CD4-positive, CD25-positive, alpha-beta regulatory T cell (primary cell): ENCODE measurements around the gene ZNF213. TPM values are rescaled to one million over a fixed set of nuclear protein-coding genes. Genes with fewer than 3 reads are reported as not detected.
A peak's percentile ranks its signal among the peaks of the same experiment; 100 is the strongest.

Experiments used
- ATAC-seq, 2 donors: fragments of 150-1000 bp; cut with Tn5 transposase; one replicate each; pipeline ENCODE4 v1.10.0; 2021; ENCODE audit warnings: low read depth in 2 of 2, moderate number of reproducible peaks in 2 of 2, moderate library complexity in 1 of 2
- DNase-seq, 3 donors: peaks; one replicate each; pipeline versions ENCODE4 v3.0.0 to v3.0.0-alpha.2; 2012 to 2022; ENCODE audit warnings: mixed read lengths in 1 of 3
- H3K27ac ChIP-seq: one replicate; pipeline ENCODE4 v1.7.0; 2013; ENCODE audit warnings: mild to moderate bottlenecking, low read length; ENCODE audit not compliant: insufficient read depth, poor library complexity, severe bottlenecking
- H3K27me3 ChIP-seq: one replicate; pipeline ENCODE4 v1.7.0; 2013; ENCODE audit warnings: low read length; ENCODE audit not compliant: control insufficient read depth, insufficient read depth
- H3K36me3 ChIP-seq: one replicate; pipeline ENCODE4 v1.7.0; 2013; ENCODE audit warnings: mild to moderate bottlenecking, low read length, moderate library complexity; ENCODE audit not compliant: control insufficient read depth, insufficient read depth
- H3K4me1 ChIP-seq: 2 replicates; pipeline ENCODE4 v1.7.0; 2013; ENCODE audit warnings: mild to moderate bottlenecking, low read length; ENCODE audit not compliant: insufficient read depth, control insufficient read depth, poor library complexity, severe bottlenecking
- H3K4me3 ChIP-seq: one replicate; pipeline ENCODE4 v1.7.0; 2013; ENCODE audit warnings: low read depth, mild to moderate bottlenecking, low read length, moderate library complexity
- H3K9me3 ChIP-seq, 2 experiments: 1 replicate in 1 of 2; 2 replicates in 1 of 2; pipeline ENCODE4 v1.7.0; 2013; ENCODE audit warnings: low read length in 2 of 2, mild to moderate bottlenecking in 1 of 2, moderate library complexity in 1 of 2; ENCODE audit not compliant: control insufficient read depth in 2 of 2
- H3K27ac Mint-ChIP-seq, 3 donors: one replicate each; pipeline ENCODE4 v1.8.0; 2020 to 2022; ENCODE audit warnings: mild to moderate bottlenecking in 3 of 3, mixed read lengths in 3 of 3, moderate library complexity in 2 of 3
- H3K27me3 Mint-ChIP-seq: one replicate; pipeline ENCODE4 v1.8.0; 2022; ENCODE audit warnings: mild to moderate bottlenecking, mixed read lengths
- H3K36me3 Mint-ChIP-seq: one replicate; pipeline ENCODE4 v1.8.0; 2020; ENCODE audit warnings: mixed read lengths
- H3K4me1 Mint-ChIP-seq, 4 donors: one replicate each; pipeline ENCODE4 v1.8.0; 2020 to 2022; ENCODE audit warnings: mixed read lengths in 4 of 4, mild to moderate bottlenecking in 1 of 4
- H3K4me3 Mint-ChIP-seq, 4 donors: one replicate each; pipeline ENCODE4 v1.8.0; 2020 to 2022; ENCODE audit warnings: mild to moderate bottlenecking in 4 of 4, mixed read lengths in 4 of 4, moderate library complexity in 3 of 4
- H3K9me3 Mint-ChIP-seq, 7 donors: one replicate each; pipeline ENCODE4 v1.8.0; 2020 to 2022; ENCODE audit warnings: mixed read lengths in 7 of 7, mild to moderate bottlenecking in 3 of 7, moderate library complexity in 2 of 7
- polyA plus RNA-seq, 4 donors: library from polyadenylated mRNA; unstranded; fragments of 300-500 nt; fragmentation: Illumina TruSeq; gene quantifications; one replicate each; pipeline ENCODE4 v1.2.3, GENCODE V29; 2021
- total RNA-seq: library from RNA; stranded (reverse); gene quantifications from one replicate; pipeline ENCODE4 v1.2.3, GENCODE V29; 2022

The ZNF213 gene
- total and polyA plus RNA-seq, 5 donors from 2014 or later = 1.9 to 3.8 (median 2.2) TPM

GRCh38 chr16:3149630-3150345 is 15.0 kb downstream of the ZNF213 start:
- peak overlapping the region; percentile 48 for H3K4me3 ChIP-seq
- H3K27ac Mint-ChIP-seq = peak overlapping the region; percentile 8 to 93 (median 69)
- H3K27me3 ChIP-seq = peaks cover 2% of the 10 kb centered on the region
- H3K27ac ChIP-seq = peak overlapping the region; percentile 51
- peaks cover 13 to 33% (median 20%) of the 10 kb centered on the region in 4 donors for H3K4me1 Mint-ChIP-seq
- peak overlapping the region; percentile 87 to 92 (median 89) for H3K4me3 Mint-ChIP-seq
- peaks cover 0 to 12% (median 5%) of the 10 kb centered on the region in 7 donors for H3K9me3 Mint-ChIP-seq
- no peaks in the 10 kb centered on the region for H3K36me3 ChIP-seq
- peaks cover 26% of the 10 kb centered on the region for H3K4me1 ChIP-seq
- DNase-seq (peak in 2 of 3 donors; percentile 22 to 62), ATAC-seq (peak; percentile 0 to 3)
- peaks cover 28% of the 10 kb centered on the region for H3K27me3 Mint-ChIP-seq
- peaks cover 0 to 3% of the 10 kb centered on the region in 2 experiments for H3K9me3 ChIP-seq
- H3K36me3 Mint-ChIP-seq = no peaks in the 10 kb centered on the region

- Mint-ChIP-seq H3K4me1 (peaks cover 15 to 33% (median 24%) of the 10 kb centered on the region in 4 donors), H3K9me3 (peaks cover 0 to 20% (median 5%) of the 10 kb centered on the region in 7 donors), H3K27ac (peak overlapping the region; percentile 91 to 96 (median 93)), H3K27me3 (peaks cover 28% of the 10 kb centered on the region), H3K36me3 (no peaks in the 10 kb centered on the region), H3K4me3 (peak overlapping the region; percentile 89 to 95 (median 91))
- peak overlapping the region; percentile 51 for H3K27ac ChIP-seq
- no peaks in the 10 kb centered on the region for H3K36me3 ChIP-seq
- peak overlapping the region; percentile 65 for H3K4me3 ChIP-seq
- DNase-seq = peak; percentile 91 to 95 (median 94)
- peaks cover 4% of the 10 kb centered on the region for H3K27me3 ChIP-seq
- H3K9me3 ChIP-seq = peaks cover 0 to 8% of the 10 kb centered on the region in 2 experiments
- H3K4me1 ChIP-seq = peaks cover 26% of the 10 kb centered on the region
- ATAC-seq = peak; percentile 84 to 88
These were observed 15.8 kb downstream of the ZNF213 start for GRCh38 chr16:3150346-3151218.

- peaks cover 26% of the 10 kb centered on the region for H3K4me1 ChIP-seq
- peaks cover 0 to 8% of the 10 kb centered on the region in 2 experiments for H3K9me3 ChIP-seq
- H3K9me3 Mint-ChIP-seq = peaks cover 0 to 23% (median 5%) of the 10 kb centered on the region in 7 donors
- ATAC-seq (no peak), DNase-seq (peak in 1 of 3 donors; percentile 44)
- peaks cover 34% of the 10 kb centered on the region for H3K27me3 Mint-ChIP-seq
- H3K36me3 ChIP-seq = no peaks in the 10 kb centered on the region
- H3K4me1 Mint-ChIP-seq = peaks cover 15 to 36% (median 26%) of the 10 kb centered on the region in 4 donors
- H3K4me3 Mint-ChIP-seq = peak overlapping the region; percentile 81 to 89 (median 84)
- peak overlapping the region; percentile 23 for H3K27ac ChIP-seq
- peaks cover 4% of the 10 kb centered on the region for H3K27me3 ChIP-seq
- H3K27ac Mint-ChIP-seq = peak overlapping the region; percentile 87 to 96 (median 91)
- H3K36me3 Mint-ChIP-seq = no peaks in the 10 kb centered on the region
- peak overlapping the region; percentile 29 for H3K4me3 ChIP-seq
These were observed 17.1 kb downstream of the ZNF213 start for GRCh38 chr16:3152027-3152276.

- Histone ChIP-seq H3K36me3 (no peaks in the 10 kb centered on the region), H3K9me3 (peaks cover 0 to 8% of the 10 kb centered on the region in 2 experiments), H3K27me3 (peaks cover 4% of the 10 kb centered on the region), H3K4me1 (peaks cover 29% of the 10 kb centered on the region), H3K4me3 (peak overlapping the region; percentile 29), H3K27ac (peak overlapping the region; percentile 23)
- DNase-seq = peak; percentile 35 to 82 (median 65)
- no peak for ATAC-seq
- Mint-ChIP-seq H3K4me1 (peaks cover 19 to 36% (median 29%) of the 10 kb centered on the region in 4 donors), H3K9me3 (peaks cover 0 to 23% (median 5%) of the 10 kb centered on the region in 7 donors), H3K36me3 (no peaks in the 10 kb centered on the region), H3K27me3 (peaks cover 34% of the 10 kb centered on the region), H3K27ac (peak overlapping the region; percentile 87 to 96 (median 91)), H3K4me3 (peak overlapping the region; percentile 81 to 89 (median 84))
These were observed 17.6 kb downstream of the ZNF213 start for GRCh38 chr16:3152277-3152990.

GRCh38 chr16:3152991-3153368 is 18.2 kb downstream of the ZNF213 start:
- Histone ChIP-seq H3K4me1 (peaks cover 34% of the 10 kb centered on the region), H3K9me3 (peaks cover 0 to 8% of the 10 kb centered on the region in 2 experiments), H3K36me3 (no peaks in the 10 kb centered on the region), H3K4me3 (no peak overlapping the region), H3K27ac (peak overlapping the region; percentile 23), H3K27me3 (peaks cover 4% of the 10 kb centered on the region)
- Mint-ChIP-seq H3K27me3 (peaks cover 39% of the 10 kb centered on the region), H3K4me1 (peaks cover 22 to 41% (median 34%) of the 10 kb centered on the region in 4 donors), H3K9me3 (peaks cover 0 to 23% (median 5%) of the 10 kb centered on the region in 7 donors), H3K4me3 (peak overlapping the region; percentile 81 to 89 (median 84)), H3K27ac (peak overlapping the region; percentile 86 to 96 (median 91)), H3K36me3 (no peaks in the 10 kb centered on the region)
- ATAC-seq (no peak), DNase-seq (no peak)

- H3K27me3 ChIP-seq = peaks cover 4% of the 10 kb centered on the region
- peaks cover 20 to 46% (median 39%) of the 10 kb centered on the region in 4 donors for H3K4me1 Mint-ChIP-seq
- peaks cover 0 to 8% of the 10 kb centered on the region in 2 experiments for H3K9me3 ChIP-seq
- H3K9me3 Mint-ChIP-seq = peaks cover 0 to 23% (median 5%) of the 10 kb centered on the region in 7 donors
- H3K27me3 Mint-ChIP-seq = peaks cover 44% of the 10 kb centered on the region
- DNase-seq = no peak
- H3K4me3 Mint-ChIP-seq = peak overlapping the region in 2 of 4 donors; percentile 20 to 88
- no peak for ATAC-seq
- H3K36me3 Mint-ChIP-seq = peaks cover 3% of the 10 kb centered on the region
- no peak overlapping the region for H3K27ac ChIP-seq
- H3K36me3 ChIP-seq = no peaks in the 10 kb centered on the region
- H3K4me3 ChIP-seq = no peak overlapping the region
- peaks cover 42% of the 10 kb centered on the region for H3K4me1 ChIP-seq
- H3K27ac Mint-ChIP-seq = peak overlapping the region in 1 of 3 donors; percentile 53
These were observed 20.4 kb downstream of the ZNF213 start for GRCh38 chr16:3155181-3155580.

- DNase-seq = no peak
- no peak overlapping the region for H3K4me3 ChIP-seq
- H3K4me3 Mint-ChIP-seq = peak overlapping the region in 3 of 4 donors; percentile 17 to 88 (median 32)
- H3K4me1 Mint-ChIP-seq = peaks cover 18 to 42% (median 35%) of the 10 kb centered on the region in 4 donors
- H3K27me3 Mint-ChIP-seq = peaks cover 36% of the 10 kb centered on the region
- peaks cover 3% of the 10 kb centered on the region for H3K36me3 Mint-ChIP-seq
- H3K4me1 ChIP-seq = peaks cover 38% of the 10 kb centered on the region
- peaks cover 0 to 8% of the 10 kb centered on the region in 2 experiments for H3K9me3 ChIP-seq
- H3K27ac ChIP-seq = no peak overlapping the region
- H3K36me3 ChIP-seq = no peaks in the 10 kb centered on the region
- H3K9me3 Mint-ChIP-seq = peaks cover 0 to 21% (median 5%) of the 10 kb centered on the region in 7 donors
- peaks cover 4% of the 10 kb centered on the region for H3K27me3 ChIP-seq
- ATAC-seq = no peak
- peak overlapping the region in 1 of 3 donors; percentile 91 for H3K27ac Mint-ChIP-seq
These were observed 21.1 kb downstream of the ZNF213 start for GRCh38 chr16:3155972-3156371.
